Endodermal cell (in vitro differentiated cells): ENCODE measurements around the gene AUTS2. TPM values are rescaled to one million over a fixed set of nuclear protein-coding genes. Genes with fewer than 3 reads are reported as not detected.

Source experiments
- DNase-seq: peaks from one replicate; pipeline ENCODE4 v3.0.0-alpha.2; 2017
- H3K27ac ChIP-seq: 2 replicates; pipeline ENCODE4 v1.5.1; 2013; ENCODE audit warnings: mild to moderate bottlenecking, low read depth, low read length, moderate library complexity
- H3K27me3 ChIP-seq: 2 replicates; pipeline ENCODE4 v1.6.1; 2013; ENCODE audit warnings: mild to moderate bottlenecking, low read length, moderate library complexity; ENCODE audit not compliant: insufficient read depth, control insufficient read depth, poor library complexity, severe bottlenecking
- H3K36me3 ChIP-seq: 2 replicates; pipeline ENCODE4 v1.7.0; 2013; ENCODE audit warnings: mild to moderate bottlenecking, low read length, moderate library complexity; ENCODE audit not compliant: control insufficient read depth, insufficient read depth
- H3K4me1 ChIP-seq: one replicate; pipeline ENCODE4 v1.7.0; 2013; ENCODE audit warnings: low read length; ENCODE audit not compliant: control insufficient read depth, insufficient read depth
- H3K4me3 ChIP-seq: 2 replicates; pipeline ENCODE4 v1.5.1; 2013; ENCODE audit warnings: mild to moderate bottlenecking, low read length, moderate library complexity
- H3K9ac ChIP-seq: 2 replicates; pipeline ENCODE4 v1.6.1; 2013; ENCODE audit warnings: mild to moderate bottlenecking, low read length, moderate library complexity; ENCODE audit not compliant: poor library complexity, severe bottlenecking; ENCODE audit errors: extremely low read depth
- H3K9me3 ChIP-seq: 2 replicates; pipeline ENCODE4 v1.6.1; 2013; ENCODE audit warnings: mild to moderate bottlenecking, low read length, moderate library complexity; ENCODE audit not compliant: control insufficient read depth
- H3K27ac Mint-ChIP-seq: 2 replicates; pipeline ENCODE4 v1.8.0; 2020; ENCODE audit warnings: mixed read lengths
- H3K27me3 Mint-ChIP-seq: 2 replicates; pipeline ENCODE4 v1.8.0; 2021; ENCODE audit warnings: mild to moderate bottlenecking, mixed read lengths; ENCODE audit not compliant: insufficient read depth
- H3K36me3 Mint-ChIP-seq: 2 replicates; pipeline ENCODE4 v1.8.0; 2020; ENCODE audit warnings: low read depth, mixed read lengths
- H3K4me1 Mint-ChIP-seq: 2 replicates; pipeline ENCODE4 v1.8.0; 2020; ENCODE audit warnings: mixed read lengths
- H3K4me3 Mint-ChIP-seq: 2 replicates; pipeline ENCODE4 v1.8.0; 2020; ENCODE audit warnings: mild to moderate bottlenecking, moderate library complexity, mixed read lengths
- H3K9me3 Mint-ChIP-seq: 2 replicates; pipeline ENCODE4 v1.8.0; 2020; ENCODE audit warnings: mild to moderate bottlenecking, mixed read lengths
- CTCF ChIP-seq: fragments of 200-600 bp; sonication (generic); conservative IDR thresholded peaks from 2 replicates; pipeline ENCODE4 v1.5.0; 2021; ENCODE audit warnings: antibody characterized with exemption, mild to moderate bottlenecking
- WGBS, 2 experiments: methylation state at CpG; one replicate each; pipeline versions ENCODE4 v1.1.5 to v1.1.7; 2013; ENCODE audit warnings: missing lambda C conversion rate in 2 of 2, mixed read lengths in 1 of 2; ENCODE audit not compliant: insufficient coverage in 1 of 2, insufficient read length in 1 of 2; 5-methylcytosine and 5-hydroxymethylcytosine counted together
- total RNA-seq, 2 donors: library from RNA; stranded (reverse); fragmentation: NEBNext Ultra II Directional in 1 of 2; extraction: Animal tissue kit (Norgen Biotek cat#: 25700) in 1 of 2; gene quantifications; 2 replicates in 1 of 2; 3 replicates in 1 of 2; pipeline ENCODE4 v1.2.1, GENCODE V29; 2021

AUTS2 gene
- total RNA-seq, 2 donors from 2014 or later, result 76.8 to 106 TPM

- peak overlapping the region; percentile 73 for H3K4me3 ChIP-seq
- no peaks in the 10 kb centered on the region for H3K9me3 ChIP-seq
- peaks cover 35% of the 10 kb centered on the region for H3K4me1 ChIP-seq
- no peaks in the 10 kb centered on the region for H3K36me3 Mint-ChIP-seq
- H3K27me3 Mint-ChIP-seq, result peaks cover 23% of the 10 kb centered on the region
- H3K9ac ChIP-seq, result peak overlapping the region; percentile 64
- H3K27ac Mint-ChIP-seq, result peak overlapping the region; percentile 89
- TF ChIP-seq CTCF, result no peak
- 1 to 19% methylated on average over 2 of the region's 2 CpGs for WGBS, 2 experiments
- H3K36me3 ChIP-seq, result no peaks in the 10 kb centered on the region
- H3K27ac ChIP-seq, result no peak overlapping the region
- H3K4me1 Mint-ChIP-seq, result peaks cover 91% of the 10 kb centered on the region
- no peaks in the 10 kb centered on the region for H3K27me3 ChIP-seq
- no peak for DNase-seq
- H3K4me3 Mint-ChIP-seq, result peak overlapping the region; percentile 31
- H3K9me3 Mint-ChIP-seq, result no peaks in the 10 kb centered on the region
Observed at GRCh38 chr7:69622014-69622835, 23.9 kb downstream of the AUTS2 start.

- no peak for DNase-seq
- Histone ChIP-seq H3K27me3 (no peaks in the 10 kb centered on the region), H3K4me1 (peaks cover 30% of the 10 kb centered on the region), H3K4me3 (no peak overlapping the region), H3K9ac (no peak overlapping the region), H3K9me3 (no peaks in the 10 kb centered on the region), H3K36me3 (no peaks in the 10 kb centered on the region), H3K27ac (no peak overlapping the region)
- Mint-ChIP-seq H3K36me3 (no peaks in the 10 kb centered on the region), H3K27me3 (peaks cover 21% of the 10 kb centered on the region), H3K27ac (no peak overlapping the region), H3K9me3 (no peaks in the 10 kb centered on the region), H3K4me1 (peaks cover 91% of the 10 kb centered on the region), H3K4me3 (no peak overlapping the region)
- WGBS, 2 experiments, result 83 to 100% methylated on average over 1 to 3 of the region's 3 CpGs
- TF ChIP-seq CTCF, result no peak
Observed at GRCh38 chr7:69622960-69623359, 24.7 kb downstream of the AUTS2 start.

GRCh38 chr7:69624435-69625230 is 26.4 kb downstream of the AUTS2 start:
- peaks cover 89% of the 10 kb centered on the region for H3K4me1 Mint-ChIP-seq
- no peaks in the 10 kb centered on the region for H3K9me3 Mint-ChIP-seq
- Histone ChIP-seq H3K36me3 (no peaks in the 10 kb centered on the region), H3K9me3 (no peaks in the 10 kb centered on the region), H3K27me3 (no peaks in the 10 kb centered on the region), H3K27ac (no peak overlapping the region), H3K9ac (no peak overlapping the region), H3K4me3 (no peak overlapping the region), H3K4me1 (peaks cover 23% of the 10 kb centered on the region)
- no peak for TF ChIP-seq CTCF
- no peak for DNase-seq
- 84% methylated on average over 7 of the region's 8 CpGs; no CpG with 5 or more reads in 1 of the 2 experiments for WGBS, 2 experiments
- H3K36me3 Mint-ChIP-seq, result no peaks in the 10 kb centered on the region
- H3K27ac Mint-ChIP-seq, result peak overlapping the region; percentile 69
- peaks cover 13% of the 10 kb centered on the region for H3K27me3 Mint-ChIP-seq
- H3K4me3 Mint-ChIP-seq, result no peak overlapping the region
